H9 (cell line): ENCODE measurements around the gene DBNL. TPM values are rescaled to one million over a fixed set of nuclear protein-coding genes. Genes with fewer than 3 reads are reported as not detected.
A peak's percentile ranks its signal among the peaks of the same experiment; 100 is the strongest.

ENCODE experiments used
- DNase-seq: peaks from one replicate; pipeline ENCODE4 v3.0.0-alpha.2; 2017
- H2AFZ ChIP-seq: one replicate; pipeline ENCODE4 v1.6.1; 2013; ENCODE audit warnings: mild to moderate bottlenecking, low read length, control low read depth, moderate library complexity
- H2AK5ac ChIP-seq: 2 replicates; pipeline ENCODE4 v1.6.1; 2013; ENCODE audit warnings: low read length, control low read depth, mixed read lengths; ENCODE audit not compliant: insufficient read length
- H2BK120ac ChIP-seq: one replicate; pipeline ENCODE4 v1.6.1; 2013; ENCODE audit warnings: low read depth, mild to moderate bottlenecking, low read length, control low read depth, inconsistent platforms; ENCODE audit not compliant: poor library complexity, severe bottlenecking
- H2BK12ac ChIP-seq: 2 replicates; pipeline ENCODE4 v1.6.1; 2013; ENCODE audit warnings: low read length, control low read depth, mixed read lengths, low read depth; ENCODE audit not compliant: insufficient read length
- H2BK15ac ChIP-seq: 2 replicates; pipeline ENCODE4 v1.6.1; 2013; ENCODE audit warnings: low read depth, low read length, control low read depth
- H2BK20ac ChIP-seq: one replicate; pipeline ENCODE4 v1.6.1; 2013; ENCODE audit warnings: low read depth, mild to moderate bottlenecking, low read length, control low read depth, inconsistent platforms; ENCODE audit not compliant: poor library complexity, severe bottlenecking
- H2BK5ac ChIP-seq: 2 replicates; pipeline ENCODE4 v1.6.1; 2013; ENCODE audit warnings: low read length, control low read depth, mixed read lengths; ENCODE audit not compliant: insufficient read length
- H3K14ac ChIP-seq: 2 replicates; pipeline ENCODE4 v1.6.1; 2013; ENCODE audit warnings: low read length, control low read depth; ENCODE audit not compliant: insufficient read depth
- H3K18ac ChIP-seq: 2 replicates; pipeline ENCODE4 v1.6.1; 2013; ENCODE audit warnings: low read depth, mild to moderate bottlenecking, mixed read lengths, low read length, control low read depth; ENCODE audit not compliant: insufficient read length
- H3K23ac ChIP-seq: 2 replicates; pipeline ENCODE4 v1.6.1; 2013; ENCODE audit warnings: low read length, control low read depth, mixed read lengths, low read depth; ENCODE audit not compliant: insufficient read length
- H3K23me2 ChIP-seq: 2 replicates; pipeline ENCODE4 v1.6.1; 2013; ENCODE audit warnings: low read depth, mild to moderate bottlenecking, mixed read lengths, low read length, control low read depth; ENCODE audit not compliant: insufficient read length, poor library complexity, severe bottlenecking
- H3K27ac ChIP-seq: 2 replicates; pipeline ENCODE4 v1.5.1; 2013; ENCODE audit warnings: low read length, control low read depth, mixed read lengths, low read depth; ENCODE audit not compliant: insufficient read length
- H3K27me3 ChIP-seq: 2 replicates; pipeline ENCODE4 v1.6.1; 2013; ENCODE audit warnings: low read length, control low read depth, inconsistent platforms; ENCODE audit not compliant: insufficient read depth
- H3K4ac ChIP-seq: 2 replicates; pipeline ENCODE4 v1.6.1; 2013; ENCODE audit warnings: low read depth, mild to moderate bottlenecking, control low read depth, inconsistent platforms, low read length, moderate library complexity
- H3K4me1 ChIP-seq: 2 replicates; pipeline ENCODE4 v1.6.1; 2013; ENCODE audit warnings: low read length, control low read depth, inconsistent platforms; ENCODE audit not compliant: insufficient read depth
- H3K4me2 ChIP-seq: 2 replicates; pipeline ENCODE4 v1.6.1; 2013; ENCODE audit warnings: low read length, control low read depth, mixed read lengths; ENCODE audit not compliant: insufficient read length, insufficient read depth
- H3K56ac ChIP-seq: 2 replicates; pipeline ENCODE4 v1.6.1; 2013; ENCODE audit warnings: low read depth, mild to moderate bottlenecking, mixed read lengths, low read length, control low read depth; ENCODE audit not compliant: insufficient read length
- H3K79me1 ChIP-seq: 2 replicates; pipeline ENCODE4 v1.6.1; 2013; ENCODE audit warnings: low read depth, mild to moderate bottlenecking, moderate library complexity, low read length, control low read depth, inconsistent platforms; ENCODE audit not compliant: insufficient read depth, poor library complexity, severe bottlenecking
- H3K79me2 ChIP-seq: 2 replicates; pipeline ENCODE4 v1.6.1; 2013; ENCODE audit warnings: low read length, control low read depth, inconsistent platforms; ENCODE audit not compliant: insufficient read depth
- H3K9ac ChIP-seq: 2 replicates; pipeline ENCODE4 v1.6.1; 2013; ENCODE audit warnings: low read length, control low read depth, mixed read lengths; ENCODE audit not compliant: insufficient read length; ENCODE audit errors: extremely low read depth
- H3K9me3 ChIP-seq: one replicate; pipeline ENCODE4 v1.6.1; 2013; ENCODE audit warnings: low read depth, low read length, inconsistent platforms; ENCODE audit not compliant: control insufficient read depth
- H3T11ph ChIP-seq: one replicate; pipeline ENCODE4 v1.6.1; 2013; ENCODE audit warnings: mild to moderate bottlenecking, low read length, control low read depth, inconsistent platforms
- H4K20me1 ChIP-seq: one replicate; pipeline ENCODE4 v1.6.1; 2013; ENCODE audit not compliant: control insufficient read depth, insufficient read length, insufficient read depth
- H4K5ac ChIP-seq: 2 replicates; pipeline ENCODE4 v1.6.1; 2013; ENCODE audit warnings: low read depth, mild to moderate bottlenecking, mixed read lengths, low read length, control low read depth; ENCODE audit not compliant: insufficient read length
- H4K8ac ChIP-seq: replicated peaks from 2 replicates; pipeline ENCODE4 v1.6.1; 2013; ENCODE audit warnings: low read length, control low read depth, mixed read lengths, low read depth; ENCODE audit not compliant: insufficient read length
- H4K91ac ChIP-seq: 2 replicates; pipeline ENCODE4 v1.6.1; 2013; ENCODE audit warnings: low read depth, mild to moderate bottlenecking, moderate library complexity, mixed read lengths, low read length, control low read depth; ENCODE audit not compliant: insufficient read length
- H3K27ac Mint-ChIP-seq, 3 experiments: 2 replicates in 2 of 3; 3 replicates in 1 of 3; pipeline ENCODE4 v1.8.0; 2020 to 2021; ENCODE audit warnings: mixed read lengths in 3 of 3, mild to moderate bottlenecking in 1 of 3, moderate library complexity in 1 of 3
- H3K27me3 Mint-ChIP-seq: 2 replicates; pipeline ENCODE4 v1.8.0; 2021; ENCODE audit warnings: low read depth, mild to moderate bottlenecking, moderate library complexity, mixed read lengths
- H3K36me3 Mint-ChIP-seq, 3 experiments: 2 replicates in 2 of 3; 3 replicates in 1 of 3; pipeline ENCODE4 v1.8.0; 2020 to 2021; ENCODE audit warnings: low read depth in 3 of 3, mixed read lengths in 3 of 3; ENCODE audit not compliant: insufficient read depth in 1 of 3
- H3K4me1 Mint-ChIP-seq, 2 experiments: 2 replicates each; pipeline ENCODE4 v1.8.0; 2020; ENCODE audit warnings: mixed read lengths in 2 of 2
- H3K4me3 Mint-ChIP-seq, 2 experiments: 2 replicates in 1 of 2; 3 replicates in 1 of 2; pipeline ENCODE4 v1.8.0; 2020 to 2021; ENCODE audit warnings: mild to moderate bottlenecking in 2 of 2, mixed read lengths in 2 of 2, moderate library complexity in 1 of 2
- H3K9me3 Mint-ChIP-seq, 2 experiments: 2 replicates in 1 of 2; 3 replicates in 1 of 2; pipeline ENCODE4 v1.8.0; 2020; ENCODE audit warnings: mild to moderate bottlenecking in 2 of 2, mixed read lengths in 2 of 2, moderate library complexity in 1 of 2
- CTCF ChIP-seq: fragments of 200-600 bp; sonication (generic); conservative IDR thresholded peaks from 3 replicates; pipeline ENCODE4 v1.8.0; 2021; ENCODE audit warnings: antibody characterized with exemption, mild to moderate bottlenecking
- WGBS: extraction: QIAGEN DNeasy Blood & Tissue Kit; methylation state at CpG from one replicate; pipeline ENCODE4 v1.1.7; 2013; ENCODE audit warnings: missing lambda C conversion rate, low lambda C conversion rate, mixed read lengths; ENCODE audit not compliant: insufficient read length; ENCODE audit errors: extremely low coverage; 5-methylcytosine and 5-hydroxymethylcytosine counted together
- total RNA-seq: library from RNA; stranded (reverse); gene quantifications from 2 replicates; pipeline ENCODE4 v1.2.1, GENCODE V29; 2021

Gene DBNL
- total RNA-seq, 1 experiment from 2014 or later: 51.3 TPM

DNA sequence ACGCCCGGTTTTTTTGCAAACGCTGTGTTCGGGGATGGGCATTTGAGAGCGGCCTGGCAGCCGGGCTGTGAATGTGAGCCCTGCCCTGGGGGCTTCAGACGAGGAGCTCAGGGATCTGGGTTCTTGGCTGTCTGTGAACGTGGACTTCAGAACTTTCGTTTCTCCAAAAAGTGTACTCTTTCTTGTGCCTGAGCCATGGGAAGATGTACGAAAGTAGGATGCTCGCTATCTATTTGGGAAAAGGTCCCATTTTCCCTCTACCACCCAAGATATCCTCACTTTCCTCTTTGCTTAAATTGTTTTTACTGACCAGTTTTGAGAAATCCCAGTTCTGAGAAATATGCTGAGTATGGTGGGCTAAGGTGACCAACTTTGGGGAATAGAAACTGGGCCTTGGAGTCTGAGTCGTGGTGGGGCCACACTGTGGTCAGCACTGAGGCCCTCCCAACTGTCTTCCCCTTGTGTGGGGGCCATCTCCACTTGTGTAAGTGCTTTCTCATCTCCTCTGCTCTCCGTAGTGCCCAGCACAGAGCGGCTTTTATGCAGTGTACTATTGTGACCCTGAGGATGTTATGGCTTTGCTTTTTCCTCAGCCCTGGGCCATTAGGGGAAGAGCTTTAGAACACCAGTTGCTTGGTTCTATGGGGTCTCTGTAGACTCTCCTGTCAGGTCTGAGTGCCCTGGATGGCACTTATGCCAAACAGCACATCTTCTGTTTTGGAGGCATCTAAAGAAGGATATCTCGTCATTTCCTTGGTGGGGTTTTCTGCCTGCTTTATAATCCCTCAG is 918 bp downstream of the DBNL start:
- H2AFZ ChIP-seq: no peak overlapping the region
- no peak overlapping the region for H3K23ac ChIP-seq
- H4K8ac ChIP-seq: no peak overlapping the region
- no CpG with 5 or more reads among the region's 15 CpGs for WGBS
- H3K27ac Mint-ChIP-seq: peak overlapping the region in 1 of 3 experiments; percentile 84; a peak in 1 of 7 replicates
- DNase-seq: peak; percentile 10
- no peak overlapping the region for H4K5ac ChIP-seq
- H3K27me3 Mint-ChIP-seq: peaks cover 19% of the 10 kb centered on the region
- H3K56ac ChIP-seq: no peak overlapping the region
- peaks cover 2% of the 10 kb centered on the region; the same call in 1 of the 2 replicates for H3K79me2 ChIP-seq
- H4K91ac ChIP-seq: no peak overlapping the region
- H3K27ac ChIP-seq: no peak overlapping the region
- H2BK120ac ChIP-seq: no peak overlapping the region
- no peaks in the 10 kb centered on the region for H3K79me1 ChIP-seq
- no peaks in the 10 kb centered on the region for H3K27me3 ChIP-seq
- H3K4me1 ChIP-seq: no peaks in the 10 kb centered on the region; the same call in 1 of the 2 replicates
- no peak for TF ChIP-seq CTCF
- H3K4me2 ChIP-seq: peak overlapping the region; percentile 74
- no peak overlapping the region for H3K4ac ChIP-seq
- H3K9me3 ChIP-seq: no peaks in the 10 kb centered on the region
- H4K20me1 ChIP-seq: no peaks in the 10 kb centered on the region
- H2AK5ac ChIP-seq: no peak overlapping the region
- no peak overlapping the region for H3T11ph ChIP-seq
- peaks cover 1 to 17% (median 6%) of the 10 kb centered on the region in 3 experiments; a peak in 6 of 7 replicates for H3K36me3 Mint-ChIP-seq
- H2BK20ac ChIP-seq: no peak overlapping the region
- no peak overlapping the region for H2BK5ac ChIP-seq
- no peak overlapping the region for H2BK15ac ChIP-seq
- no peak overlapping the region for H3K14ac ChIP-seq
- H2BK12ac ChIP-seq: no peak overlapping the region
- H3K18ac ChIP-seq: no peak overlapping the region
- H3K23me2 ChIP-seq: peaks cover 15% of the 10 kb centered on the region
- peaks cover 14 to 21% of the 10 kb centered on the region in 2 experiments for H3K4me1 Mint-ChIP-seq
- H3K4me3 Mint-ChIP-seq: peak overlapping the region; percentile 84 to 87
- H3K9ac ChIP-seq: peak overlapping the region; percentile 51
- peaks cover 2 to 3% of the 10 kb centered on the region in 2 experiments; a peak in 4 of 5 replicates for H3K9me3 Mint-ChIP-seq
